ENCODE measurements around the gene KLK6.

DNA sequence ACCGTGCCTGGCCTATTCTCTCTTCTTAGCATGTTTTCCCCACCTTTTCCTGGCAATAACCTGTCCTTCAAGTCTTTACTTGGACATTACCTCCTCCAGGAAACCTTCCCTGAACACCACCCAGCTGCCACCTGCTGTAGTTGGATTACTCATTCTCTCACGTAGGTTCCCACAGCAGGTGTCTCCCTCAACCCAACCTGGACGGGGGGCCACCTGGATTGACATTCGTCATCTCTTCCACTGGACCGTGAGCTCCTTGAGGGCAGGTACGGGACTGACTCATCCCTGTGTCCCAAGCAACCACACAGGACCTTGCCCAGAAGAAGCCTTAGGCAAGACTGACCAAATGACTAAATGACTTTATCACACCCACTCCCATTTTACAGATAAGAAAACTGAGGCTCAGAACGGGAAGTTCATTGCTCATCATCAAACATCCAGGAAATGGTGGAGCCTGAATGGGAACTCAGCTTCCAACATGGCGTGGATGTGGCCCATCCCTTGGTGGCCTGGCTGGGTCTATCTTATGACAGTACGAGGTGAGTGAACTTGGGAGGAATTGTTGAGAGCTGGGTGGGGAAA is 3.5 kb upstream of the KLK6 start:
- no peak for TF ChIP-seq CTCF (IDR thresholded peaks at IDR 0.05)
- no peak for TF ChIP-seq POLR2A (IDR thresholded peaks at IDR 0.05)

Data from tibial nerve (tissue), 3 donors.